Liver (tissue), 9 donors: ENCODE measurements around the gene RAMP3. TPM values are rescaled to one million over a fixed set of nuclear protein-coding genes. Genes with fewer than 3 reads are reported as not detected.

Experiments
- DNase-seq: peaks from one replicate; pipeline ENCODE4 v3.0.0-alpha.2; 2017; ENCODE audit warnings: low spot score
- H3K27ac ChIP-seq, 2 donors: one replicate each; pipeline ENCODE4 v1.7.0; 2013; ENCODE audit warnings: inconsistent platforms in 2 of 2, low read length in 2 of 2, control low read depth in 1 of 2, low read depth in 1 of 2, mild to moderate bottlenecking in 1 of 2
- H3K27me3 ChIP-seq, 4 donors: one replicate each; pipeline versions ENCODE4 v1.6.1 to v1.7.0; 2013; ENCODE audit warnings: low read length in 3 of 4, inconsistent platforms in 1 of 4, mild to moderate bottlenecking in 1 of 4, moderate library complexity in 1 of 4; ENCODE audit not compliant: control insufficient read depth in 4 of 4, insufficient read depth in 4 of 4
- H3K36me3 ChIP-seq, 4 donors: one replicate each; pipeline versions ENCODE4 v1.6.1 to v1.7.0; 2013; ENCODE audit warnings: low read length in 3 of 4, mild to moderate bottlenecking in 3 of 4, low read depth in 1 of 4, moderate library complexity in 1 of 4; ENCODE audit not compliant: control insufficient read depth in 4 of 4, insufficient read depth in 3 of 4
- H3K4me1 ChIP-seq, 4 donors: one replicate each; pipeline versions ENCODE4 v1.6.1 to v1.7.0; 2013; ENCODE audit warnings: low read length in 3 of 4, mild to moderate bottlenecking in 3 of 4, moderate library complexity in 1 of 4; ENCODE audit not compliant: control insufficient read depth in 4 of 4, insufficient read depth in 4 of 4
- H3K4me3 ChIP-seq, 3 donors: one replicate each; pipeline versions ENCODE4 v1.6.1 to v1.7.0; 2013; ENCODE audit warnings: low read length in 3 of 3, control low read depth in 1 of 3, low read depth in 1 of 3, mild to moderate bottlenecking in 1 of 3
- H3K9ac ChIP-seq, 2 donors: one replicate each; pipeline ENCODE4 v1.7.0; 2013; ENCODE audit warnings: low read length in 2 of 2, mild to moderate bottlenecking in 2 of 2, moderate library complexity in 2 of 2, control low read depth in 1 of 2, low read depth in 1 of 2
- H3K9me3 ChIP-seq, 4 donors: one replicate each; pipeline versions ENCODE4 v1.6.1 to v1.7.0; 2013; ENCODE audit warnings: low read length in 3 of 4; ENCODE audit not compliant: control insufficient read depth in 4 of 4
- ATF3 ChIP-seq: IDR thresholded peaks from 2 replicates; pipeline ENCODE4 v1.6.1; 2016; ENCODE audit warnings: antibody characterized with exemption
- CTCF ChIP-seq: fragments of 150-350 bp; IDR thresholded peaks from 2 replicates; pipeline ENCODE4 v1.5.1; 2017; ENCODE audit warnings: improper control_type of control experiment, low read depth, low read length; ENCODE audit not compliant: missing input control
- EGR1 ChIP-seq, 2 donors: IDR thresholded peaks; 2 replicates each; pipeline ENCODE4 v1.6.1; 2016 to 2018; ENCODE audit warnings: antibody characterized with exemption in 2 of 2, low read depth in 2 of 2
- FOXA1 ChIP-seq: IDR thresholded peaks from 2 replicates; pipeline ENCODE4 v1.6.1; 2016; ENCODE audit warnings: antibody characterized with exemption
- FOXA2 ChIP-seq: IDR thresholded peaks from 2 replicates; pipeline ENCODE4 v1.6.1; 2016; ENCODE audit warnings: antibody characterized with exemption
- GABPA ChIP-seq, 2 donors: IDR thresholded peaks in 1 of 2; conservative IDR thresholded peaks in 1 of 2; 2 replicates each; pipeline ENCODE4 v1.6.1; 2016; ENCODE audit warnings: antibody characterized with exemption in 2 of 2, mild to moderate bottlenecking in 1 of 2, moderate library complexity in 1 of 2
- HNF4A ChIP-seq, 2 donors: conservative IDR thresholded peaks; 2 replicates each; pipeline ENCODE4 v1.6.1; 2016; ENCODE audit warnings: antibody characterized with exemption in 2 of 2, mild to moderate bottlenecking in 2 of 2
- HNF4G ChIP-seq: IDR thresholded peaks from 2 replicates; pipeline ENCODE4 v1.6.1; 2016; ENCODE audit warnings: antibody characterized with exemption
- JUND ChIP-seq, 2 donors: IDR thresholded peaks; 2 replicates each; pipeline ENCODE4 v1.6.1; 2016; ENCODE audit warnings: antibody characterized with exemption in 2 of 2
- MAX ChIP-seq: IDR thresholded peaks from 2 replicates; pipeline ENCODE4 v1.6.1; 2016; ENCODE audit warnings: antibody characterized with exemption
- NR2F2 ChIP-seq: IDR thresholded peaks from 2 replicates; pipeline ENCODE4 v1.6.1; 2016; ENCODE audit warnings: antibody characterized with exemption
- RAD21 ChIP-seq, 2 donors: IDR thresholded peaks; 2 replicates each; pipeline ENCODE4 v1.6.1; 2016; ENCODE audit warnings: antibody characterized with exemption in 2 of 2, mild to moderate bottlenecking in 2 of 2
- REST ChIP-seq: IDR thresholded peaks from 2 replicates; pipeline ENCODE4 v1.6.1; 2016; ENCODE audit warnings: antibody characterized with exemption, mild to moderate bottlenecking
- RXRA ChIP-seq, 2 donors: IDR thresholded peaks; 2 replicates each; pipeline ENCODE4 v1.6.1; 2017 to 2018; ENCODE audit warnings: antibody characterized with exemption in 2 of 2, mild to moderate bottlenecking in 1 of 2
- SP1 ChIP-seq: IDR thresholded peaks from 2 replicates; pipeline ENCODE4 v1.6.1; 2018; ENCODE audit warnings: antibody characterized with exemption, mild to moderate bottlenecking
- TAF1 ChIP-seq: conservative IDR thresholded peaks from 2 replicates; pipeline ENCODE4 v1.6.1; 2016; ENCODE audit warnings: antibody characterized with exemption, mild to moderate bottlenecking
- YY1 ChIP-seq: IDR thresholded peaks from 2 replicates; pipeline ENCODE4 v1.6.1; 2016; ENCODE audit warnings: antibody characterized with exemption, mild to moderate bottlenecking
- ZBTB33 ChIP-seq: IDR thresholded peaks from 2 replicates; pipeline ENCODE4 v1.6.1; 2016; ENCODE audit warnings: antibody characterized with exemption
- WGBS: extraction: QIAGEN DNeasy Blood & Tissue Kit; methylation state at CpG from one replicate; pipeline ENCODE4 v1.1.7; 2013; 5-methylcytosine and 5-hydroxymethylcytosine counted together
- polyA plus RNA-seq, 2 donors: library from polyadenylated mRNA; stranded (reverse) in 1 of 2; unstranded in 1 of 2; fragments of 200-250 nt in 1 of 2; fragments of >200 nt in 1 of 2; fragmentation: Nextera tagmentation in 1 of 2; extraction: Ambion mirVana in 1 of 2; gene quantifications; one replicate each; pipeline versions ENCODE4 v1.2.1 to v1.2.3, GENCODE V29; 2013 to 2015
- total RNA-seq, 2 donors: library from RNA; depleted of rRNA; stranded (reverse); fragments of >200 nt; gene quantifications; one replicate each; pipeline ENCODE4 v1.2.3, GENCODE V29; 2014
- donor health status: healthy.
- donor health status: healthy.
- donor health status: healthy.
- donor health status: healthy.
- donor health status: healthy.

RAMP3 gene
- total and polyA plus RNA-seq, 4 donors, result 2.3 to 30.0 (median 22.2) TPM

- no peak for DNase-seq
- H3K27ac ChIP-seq, result no peak overlapping the region
- H3K4me3 ChIP-seq, result no peak overlapping the region
- no peaks in the 10 kb centered on the region for H3K36me3 ChIP-seq
- WGBS, result 81% methylated on average over 2 of the region's 2 CpGs
- no peaks in the 10 kb centered on the region for H3K9me3 ChIP-seq
- H3K9ac ChIP-seq, result no peak overlapping the region
- H3K4me1 ChIP-seq, result no peaks in the 10 kb centered on the region
- no peak for TF ChIP-seq FOXA1
- no peak for TF ChIP-seq FOXA2
- no peak for TF ChIP-seq REST
- TF ChIP-seq SP1, result no peak
- no peak for TF ChIP-seq GABPA (IDR thresholded peaks at IDR 0.05 in 1 of 2, conservative IDR thresholded peaks at IDR 0.05 in 1 of 2)
- no peak for TF ChIP-seq CTCF
- no peak for TF ChIP-seq NR2F2
- no peak for TF ChIP-seq TAF1
- TF ChIP-seq RXRA (IDR thresholded peaks at IDR 0.05), result no peak
- TF ChIP-seq JUND (IDR thresholded peaks at IDR 0.05), result no peak
- TF ChIP-seq ATF3, result no peak
- no peak for TF ChIP-seq MAX
- no peak for TF ChIP-seq HNF4A (conservative IDR thresholded peaks at IDR 0.05)
- no peak for TF ChIP-seq YY1
- no peak for TF ChIP-seq HNF4G
- TF ChIP-seq EGR1 (IDR thresholded peaks at IDR 0.05; ENCODE audit: low read depth in 2 of 2), result no peak
- no peak for TF ChIP-seq RAD21 (IDR thresholded peaks at IDR 0.05)
- TF ChIP-seq ZBTB33, result no peak
- no peaks in the 10 kb centered on the region for H3K27me3 ChIP-seq
Observed at GRCh38 chr7:45211958-45212357, 54.4 kb downstream of the RAMP3 start.
